Body of pancreas (tissue), 4 donors: Measurements from ENCODE around the gene FZD1.

Experiments
- CTCF ChIP-seq, 7 experiments: fragments of 450-650 bp in 4 of 7; fragments of 200-600 bp in 3 of 7; sonication (generic) in 3 of 7; IDR thresholded peaks; one replicate each; pipeline ENCODE4 v1.5.1; 2016 to 2019; ENCODE audit warnings: antibody characterized with exemption in 7 of 7
- POLR2A ChIP-seq, 3 donors: fragments of 450-650 bp; IDR thresholded peaks; one replicate each; pipeline ENCODE4 v1.6.1; 2016; ENCODE audit warnings: antibody characterized with exemption in 3 of 3, mild to moderate bottlenecking in 2 of 3

GRCh38 chr7:91293840-91294239 is 29.6 kb downstream of the FZD1 start:
- TF ChIP-seq CTCF (IDR thresholded peaks at IDR 0.05), result no peak
- TF ChIP-seq POLR2A (IDR thresholded peaks at IDR 0.05), result no peak
